Epithelial cell of proximal tubule (primary cell): ENCODE results near the gene NFE2. TPM values are rescaled to one million over a fixed set of nuclear protein-coding genes. Genes with fewer than 3 reads are reported as not detected.
"Not testable (repeated sequence)": the region's sequence is repeated elsewhere in the genome, so short reads cannot be mapped to it uniquely, and the experiment has no call there.

ENCODE experiments used
- DNase-seq: peaks from one replicate; pipeline ENCODE4 v3.0.0-alpha.2; 2011; ENCODE audit warnings: low read depth
- H3K4me3 ChIP-seq: 2 replicates; pipeline ENCODE4 v1.5.1; 2011; ENCODE audit warnings: low read depth, mild to moderate bottlenecking, low read length
- CTCF ChIP-seq: conservative IDR thresholded peaks from 2 replicates; pipeline ENCODE4 v1.5.1; 2012; ENCODE audit warnings: low read depth, mild to moderate bottlenecking, low read length
- total RNA-seq: library from RNA; depleted of rRNA; stranded (reverse); fragments of >200 nt; gene quantifications from 2 replicates; pipeline ENCODE4 v1.2.3, GENCODE V29; 2015

NFE2 gene
- total RNA-seq, 1 donor from 2014 or later = not detected

- no peak for TF ChIP-seq CTCF
- DNase-seq = no peak
- H3K4me3 ChIP-seq = no peak overlapping the region
Observed at GRCh38 chr12:54328595-54329337, 28.0 kb upstream of the NFE2 start.

- peak overlapping the region; percentile 99 for H3K4me3 ChIP-seq
- not testable (repeated sequence) for DNase-seq
Observed at GRCh38 chr12:54325442-54326109, 24.8 kb upstream of the NFE2 start.

- TF ChIP-seq CTCF = peak; percentile 80
- H3K4me3 ChIP-seq = peak within 1 kb of the TSS; percentile 99
- peak; percentile 98 for DNase-seq
Observed at GRCh38 chr12:54324617-54325441, 24.0 kb upstream of the NFE2 start, which contains the start of gene COPZ1. Gene COPZ1, plus strand, starts transcription at chr12:54325131. Its CDS starts 33 bp downstream, at chr12:54325164.

DNA sequence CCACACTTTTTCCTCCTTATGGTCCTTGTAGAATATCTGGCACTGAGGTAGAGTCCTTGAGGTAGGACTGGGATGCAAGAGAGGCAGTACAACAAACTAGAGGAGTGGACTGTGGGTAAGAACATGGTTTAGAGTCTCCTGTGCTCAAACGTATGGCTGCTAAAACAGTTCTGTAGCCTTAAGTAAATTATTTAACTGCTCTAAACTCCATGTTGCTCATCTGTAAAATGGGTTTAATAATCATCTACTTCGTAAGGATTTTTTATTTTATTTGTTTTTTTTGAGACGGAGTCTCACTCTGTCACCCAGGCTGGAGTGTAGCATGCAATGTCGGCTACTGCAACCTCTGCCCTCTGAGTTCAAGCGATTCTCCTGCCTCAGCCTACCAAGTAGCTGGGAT is 20.5 kb upstream of the NFE2 start:
- H3K4me3 ChIP-seq = no peak overlapping the region
- no peak for TF ChIP-seq CTCF
- no peak for DNase-seq

DNA sequence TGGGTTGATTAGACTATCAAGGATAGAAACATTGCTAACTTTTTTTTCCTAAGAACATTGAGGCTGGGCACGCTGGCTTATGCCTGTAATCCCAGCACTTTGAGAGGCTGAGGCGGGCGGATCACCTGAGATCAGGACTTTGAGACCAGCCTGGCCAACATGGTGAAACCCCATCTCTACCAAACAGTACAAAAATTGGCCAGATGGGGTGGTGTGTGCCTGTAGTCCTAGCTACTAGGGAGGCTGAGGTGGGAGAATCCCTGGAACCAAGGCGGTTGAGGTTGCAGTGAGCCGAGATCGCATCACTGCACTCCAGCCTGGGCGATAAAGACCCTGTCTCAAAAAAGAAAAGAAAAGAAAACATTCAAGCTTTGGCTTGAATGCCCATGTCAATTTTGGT is 11.5 kb upstream of the NFE2 start:
- H3K4me3 ChIP-seq = not testable (repeated sequence)

GRCh38 chr12:54311051-54311450 is 10.2 kb upstream of the NFE2 start:
- TF ChIP-seq CTCF = no peak
- H3K4me3 ChIP-seq = no peak overlapping the region
- DNase-seq = no peak

More for the DNA sequence above, 11.5 kb upstream of the NFE2 start:
- DNase-seq = not testable (repeated sequence)

GRCh38 chr12:54306925-54307741 is 6.3 kb upstream of the NFE2 start:
- no peak overlapping the region for H3K4me3 ChIP-seq
- no peak for DNase-seq
- TF ChIP-seq CTCF = no peak
